Trophoblast cell (in vitro differentiated cells and primary cell): Measurements from ENCODE around the gene PPP1R9B.

ENCODE experiments used
- DNase-seq, 2 donors: peaks; one replicate each; pipeline ENCODE4 v3.0.0-alpha.2; 2016
- H2AFZ ChIP-seq: 2 replicates; pipeline ENCODE4 v1.6.1; 2013; ENCODE audit warnings: low read length, moderate library complexity, mild to moderate bottlenecking; ENCODE audit not compliant: insufficient read depth, poor library complexity
- H2AK5ac ChIP-seq: 2 replicates; pipeline ENCODE4 v1.6.1; 2013; ENCODE audit warnings: mild to moderate bottlenecking, low read length
- H2BK120ac ChIP-seq: 2 replicates; pipeline ENCODE4 v1.6.1; 2013; ENCODE audit warnings: low read length, mild to moderate bottlenecking, moderate library complexity; ENCODE audit not compliant: insufficient read depth, poor library complexity
- H2BK12ac ChIP-seq: 2 replicates; pipeline ENCODE4 v1.6.1; 2013; ENCODE audit warnings: mild to moderate bottlenecking, low read length, moderate library complexity
- H2BK5ac ChIP-seq: 2 replicates; pipeline ENCODE4 v1.6.1; 2013; ENCODE audit warnings: low read length, low read depth, moderate library complexity, mild to moderate bottlenecking; ENCODE audit not compliant: poor library complexity
- H3K14ac ChIP-seq: 2 replicates; pipeline ENCODE4 v1.6.1; 2013; ENCODE audit warnings: mild to moderate bottlenecking, low read length
- H3K18ac ChIP-seq: 2 replicates; pipeline ENCODE4 v1.6.1; 2013; ENCODE audit warnings: mild to moderate bottlenecking, low read length
- H3K23ac ChIP-seq: 2 replicates; pipeline ENCODE4 v1.6.1; 2013; ENCODE audit warnings: low read length
- H3K27ac ChIP-seq: 2 replicates; pipeline ENCODE4 v1.5.1; 2013; ENCODE audit warnings: low read depth, mild to moderate bottlenecking, inconsistent platforms, low read length, moderate library complexity
- H3K27me3 ChIP-seq: 2 replicates; pipeline ENCODE4 v1.6.1; 2013; ENCODE audit warnings: inconsistent platforms, mild to moderate bottlenecking, low read length, moderate library complexity; ENCODE audit not compliant: insufficient read depth
- H3K36me3 ChIP-seq, 2 experiments: 1 replicate in 1 of 2; 2 replicates in 1 of 2; pipeline ENCODE4 v1.6.1; 2013; ENCODE audit warnings: low read length in 2 of 2, mild to moderate bottlenecking in 2 of 2, moderate library complexity in 1 of 2; ENCODE audit not compliant: insufficient read depth in 2 of 2, control insufficient read depth in 1 of 2
- H3K4ac ChIP-seq: 2 replicates; pipeline ENCODE4 v1.6.1; 2013; ENCODE audit warnings: low read depth, mild to moderate bottlenecking, low read length, moderate library complexity
- H3K4me1 ChIP-seq, 2 experiments: 1 replicate in 1 of 2; 2 replicates in 1 of 2; pipeline ENCODE4 v1.6.1; 2013; ENCODE audit warnings: low read length in 2 of 2, mild to moderate bottlenecking in 2 of 2, moderate library complexity in 1 of 2; ENCODE audit not compliant: insufficient read depth in 2 of 2, control insufficient read depth in 1 of 2
- H3K4me2 ChIP-seq: 2 replicates; pipeline ENCODE4 v1.6.1; 2013; ENCODE audit warnings: inconsistent platforms, mild to moderate bottlenecking, low read length, moderate library complexity
- H3K4me3 ChIP-seq: 2 replicates; pipeline ENCODE4 v1.5.1; 2013; ENCODE audit warnings: mild to moderate bottlenecking, low read depth, low read length, inconsistent platforms
- H3K79me1 ChIP-seq: one replicate; pipeline ENCODE4 v1.6.1; 2013; ENCODE audit warnings: low read length
- H3K79me2 ChIP-seq: 2 replicates; pipeline ENCODE4 v1.6.1; 2013; ENCODE audit warnings: low read length, mild to moderate bottlenecking; ENCODE audit not compliant: control insufficient read depth, insufficient read depth, poor library complexity
- H3K9ac ChIP-seq: 2 replicates; pipeline ENCODE4 v1.6.1; 2013; ENCODE audit warnings: mild to moderate bottlenecking, low read length
- H3K9me3 ChIP-seq: 2 replicates; pipeline ENCODE4 v1.6.1; 2013; ENCODE audit warnings: low read depth, mild to moderate bottlenecking, control low read depth, inconsistent platforms, low read length; ENCODE audit not compliant: insufficient read depth
- H4K12ac ChIP-seq: 2 replicates; pipeline ENCODE4 v1.6.1; 2013; ENCODE audit warnings: low read depth, mild to moderate bottlenecking, low read length, moderate library complexity
- H4K8ac ChIP-seq: 2 replicates; pipeline ENCODE4 v1.6.1; 2013; ENCODE audit warnings: low read depth, mild to moderate bottlenecking, low read length, moderate library complexity
- H4K91ac ChIP-seq: one replicate; pipeline ENCODE4 v1.6.1; 2013; ENCODE audit warnings: low read depth, mild to moderate bottlenecking, low read length, moderate library complexity
- WGBS: extraction: QIAGEN DNeasy Blood & Tissue Kit; methylation state at CpG from one replicate; pipeline ENCODE4 v1.1.7; 2013; ENCODE audit warnings: missing lambda C conversion rate; ENCODE audit not compliant: insufficient read length, insufficient coverage; ENCODE audit errors: extremely low coverage; 5-methylcytosine and 5-hydroxymethylcytosine counted together

PPP1R9B gene

GRCh38 chr17:50137042-50137441 lies 13.4 kb downstream of the PPP1R9B start:
- no peak overlapping the region for H2BK120ac ChIP-seq
- no peaks in the 10 kb centered on the region for H3K27me3 ChIP-seq
- no CpG with 5 or more reads among the region's 4 CpGs for WGBS

DNA sequence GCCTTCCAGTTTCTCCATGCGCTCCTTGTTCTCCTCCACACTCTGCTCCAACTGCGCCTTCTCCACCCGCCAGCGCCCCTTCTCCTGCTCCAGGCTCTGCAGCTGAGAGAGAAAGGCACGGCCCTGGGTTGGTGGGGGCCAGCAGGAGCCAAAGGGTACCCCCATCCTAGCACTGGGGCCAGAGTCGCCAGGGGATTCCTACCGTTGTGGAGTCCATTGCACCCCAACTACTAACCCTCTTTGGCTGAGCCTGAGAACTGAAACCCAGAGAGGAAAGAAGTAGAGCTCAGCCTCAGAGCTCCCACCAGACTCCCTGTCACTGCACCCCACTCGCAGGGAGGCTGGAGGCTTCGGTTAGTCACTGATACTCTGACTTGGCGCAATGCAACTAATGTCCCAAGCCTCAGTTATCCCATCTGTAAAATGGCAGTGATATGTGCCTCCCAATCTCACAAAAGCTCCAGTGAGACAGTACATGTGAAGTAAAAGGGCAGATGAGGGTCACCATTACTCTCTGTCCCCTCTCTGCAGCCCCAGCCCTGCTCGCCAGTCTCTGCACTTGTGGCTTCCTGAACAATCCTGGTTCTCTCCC lies 14.3 kb downstream of the PPP1R9B start:
- H3K36me3 ChIP-seq: peaks cover 66% of the 10 kb centered on the region in 2 experiments
- no CpG with 5 or more reads among the region's 11 CpGs for WGBS
- H3K4ac ChIP-seq: no peak overlapping the region
- H3K27me3 ChIP-seq: no peaks in the 10 kb centered on the region
- no peak for DNase-seq
- H3K79me1 ChIP-seq: peaks cover 2% of the 10 kb centered on the region
- no peak overlapping the region for H3K9ac ChIP-seq
- no peak overlapping the region for H2BK120ac ChIP-seq
- no peak overlapping the region for H2AFZ ChIP-seq
- no peak overlapping the region for H3K27ac ChIP-seq
- no peak overlapping the region for H4K91ac ChIP-seq
- H3K79me2 ChIP-seq: no peaks in the 10 kb centered on the region
- H3K4me2 ChIP-seq: no peak overlapping the region
- H4K12ac ChIP-seq: no peak overlapping the region
- no peak overlapping the region for H4K8ac ChIP-seq
- peaks cover 3% of the 10 kb centered on the region for H3K9me3 ChIP-seq
- no peak overlapping the region for H2AK5ac ChIP-seq
- H3K18ac ChIP-seq: no peak overlapping the region
- H3K14ac ChIP-seq: no peak overlapping the region
- peaks cover 8 to 18% of the 10 kb centered on the region in 2 experiments for H3K4me1 ChIP-seq
- no peak overlapping the region for H3K4me3 ChIP-seq
- H2BK12ac ChIP-seq: no peak overlapping the region
- no peak overlapping the region for H3K23ac ChIP-seq
- no peak overlapping the region for H2BK5ac ChIP-seq

More at GRCh38 chr17:50137042-50137441, 13.4 kb downstream of the PPP1R9B start:
- Histone ChIP-seq H2AK5ac (no peak overlapping the region), H3K4ac (no peak overlapping the region), H4K91ac (no peak overlapping the region), H3K4me1 (peaks cover 8 to 18% of the 10 kb centered on the region in 2 experiments), H4K12ac (no peak overlapping the region), H3K36me3 (peaks cover 72 to 73% of the 10 kb centered on the region in 2 experiments), H3K27ac (no peak overlapping the region), H3K9me3 (peaks cover 3% of the 10 kb centered on the region), H3K14ac (no peak overlapping the region), H3K79me1 (peaks cover 2% of the 10 kb centered on the region), H2BK5ac (no peak overlapping the region), H3K79me2 (no peaks in the 10 kb centered on the region), H2BK12ac (no peak overlapping the region), H4K8ac (no peak overlapping the region), H3K4me3 (no peak overlapping the region), H3K9ac (no peak overlapping the region), H3K23ac (no peak overlapping the region), H3K18ac (no peak overlapping the region), H2AFZ (no peak overlapping the region), H3K4me2 (no peak overlapping the region)
- no peak for DNase-seq

DNA sequence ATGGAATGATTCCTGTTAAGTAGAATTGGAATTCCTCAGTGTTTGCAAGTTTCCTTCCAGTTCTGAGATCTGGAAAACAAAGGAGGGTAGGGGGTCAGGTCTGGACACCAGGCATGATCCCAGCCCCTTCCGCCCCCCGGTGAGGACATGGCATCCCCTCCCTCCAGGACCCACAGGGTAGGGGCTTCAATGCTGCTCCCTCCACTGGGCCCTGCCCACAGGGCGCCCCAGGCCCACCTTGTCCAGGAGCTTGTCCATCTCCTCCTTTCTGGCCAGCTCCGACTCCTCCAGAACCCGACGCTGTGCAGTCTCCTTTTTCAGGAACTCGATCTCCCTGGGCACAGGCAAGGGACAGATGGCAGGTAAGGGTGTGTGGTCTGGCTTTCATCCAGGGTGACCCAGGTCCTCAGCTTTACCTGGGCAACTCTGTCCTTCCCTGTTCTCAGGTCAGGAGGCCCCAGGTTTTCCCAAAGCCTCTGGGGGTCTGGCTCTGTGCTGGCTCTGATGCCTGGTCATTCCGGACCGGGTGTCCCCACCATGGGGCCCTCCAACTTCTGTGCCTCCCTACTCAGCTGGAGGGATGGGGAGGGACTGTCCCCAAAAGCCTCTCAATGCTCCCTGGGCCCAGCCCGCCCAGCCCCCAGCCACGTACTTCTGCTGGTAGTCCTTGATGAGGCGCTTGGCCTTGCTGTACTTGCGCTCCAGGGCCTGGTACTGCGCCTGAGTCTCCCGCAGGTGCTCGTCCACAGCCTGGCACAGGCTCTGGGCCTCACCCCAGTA lies 15.0 kb downstream of the PPP1R9B start:
- Histone ChIP-seq H3K27me3 (no peaks in the 10 kb centered on the region), H3K4me3 (no peak overlapping the region), H3K4me2 (no peak overlapping the region), H2BK12ac (no peak overlapping the region), H3K79me1 (peaks cover 2% of the 10 kb centered on the region), H2BK5ac (no peak overlapping the region), H3K14ac (no peak overlapping the region), H4K91ac (no peak overlapping the region), H3K4ac (no peak overlapping the region), H2BK120ac (no peak overlapping the region), H3K36me3 (peaks cover 59% of the 10 kb centered on the region in 2 experiments), H3K4me1 (peaks cover 13 to 24% of the 10 kb centered on the region in 2 experiments), H3K23ac (no peak overlapping the region), H4K8ac (no peak overlapping the region), H3K9ac (no peak overlapping the region), H3K27ac (no peak overlapping the region), H2AFZ (no peak overlapping the region), H3K79me2 (no peaks in the 10 kb centered on the region), H4K12ac (no peak overlapping the region), H3K18ac (no peak overlapping the region), H3K9me3 (no peaks in the 10 kb centered on the region), H2AK5ac (no peak overlapping the region)
- no CpG with 5 or more reads among the region's 16 CpGs for WGBS
- DNase-seq: no peak

DNA sequence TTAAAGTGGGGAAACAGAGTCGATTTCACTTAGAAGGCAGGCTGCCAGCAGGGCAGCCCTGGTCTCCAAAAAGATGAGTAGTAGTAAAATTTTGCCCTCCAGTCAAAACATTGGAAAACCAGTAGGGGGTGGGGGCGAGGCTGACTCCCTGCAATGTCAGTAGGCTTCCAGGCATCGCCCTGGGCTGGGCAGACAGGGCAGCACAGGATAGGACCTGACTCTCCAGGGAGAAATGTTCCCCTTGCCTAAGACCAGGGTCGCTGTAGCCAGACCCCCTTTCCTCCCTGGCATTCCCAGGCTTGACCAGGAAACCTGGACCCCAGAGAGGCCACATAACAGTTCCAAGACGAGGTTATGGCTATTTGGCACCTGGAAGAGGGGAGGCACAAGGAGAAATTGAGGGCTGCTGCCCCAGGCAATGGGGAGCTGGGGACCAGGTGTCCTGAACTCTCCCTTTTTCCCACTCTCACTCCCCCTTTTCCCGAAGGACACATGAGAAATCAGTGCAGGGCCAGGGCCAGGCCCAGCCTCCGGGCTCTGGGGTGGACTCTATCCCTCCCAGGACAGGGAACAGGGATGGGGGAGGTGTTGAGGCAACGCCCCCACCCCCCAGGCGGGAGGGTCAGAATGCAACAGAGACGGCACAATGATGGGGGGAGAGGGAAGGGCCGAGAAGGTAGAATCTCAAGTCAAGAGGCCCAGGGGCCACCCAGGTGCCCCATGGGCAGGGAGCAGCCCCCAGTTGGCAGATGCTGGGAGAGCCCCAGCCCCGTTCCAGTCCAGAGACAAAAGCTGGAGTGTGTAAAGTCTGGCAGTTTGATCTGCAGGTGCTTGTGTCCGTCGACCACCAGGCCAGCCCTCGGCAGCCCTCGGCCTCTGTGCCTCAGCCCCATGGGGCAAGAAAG lies 16.0 kb downstream of the PPP1R9B start:
- no peak overlapping the region for H3K27ac ChIP-seq
- no peak overlapping the region for H2AFZ ChIP-seq
- H2BK12ac ChIP-seq: no peak overlapping the region
- no peak overlapping the region for H2BK5ac ChIP-seq
- H3K79me1 ChIP-seq: peaks cover 6% of the 10 kb centered on the region
- H3K9ac ChIP-seq: no peak overlapping the region
- H2AK5ac ChIP-seq: no peak overlapping the region
- H4K8ac ChIP-seq: no peak overlapping the region
- no peak overlapping the region for H3K4me2 ChIP-seq
- no peak overlapping the region for H3K18ac ChIP-seq
- H3K9me3 ChIP-seq: no peaks in the 10 kb centered on the region
- no peak overlapping the region for H3K14ac ChIP-seq
- H3K23ac ChIP-seq: no peak overlapping the region
- H4K91ac ChIP-seq: no peak overlapping the region
- no peak overlapping the region for H3K4me3 ChIP-seq
- H3K4me1 ChIP-seq: peaks cover 16 to 23% of the 10 kb centered on the region in 2 experiments
- H3K36me3 ChIP-seq: peaks cover 50 to 52% of the 10 kb centered on the region in 2 experiments
- peaks cover 2% of the 10 kb centered on the region for H3K79me2 ChIP-seq
- no peak overlapping the region for H2BK120ac ChIP-seq
- no CpG with 5 or more reads among the region's 16 CpGs for WGBS
- no peak for DNase-seq
- no peak overlapping the region for H4K12ac ChIP-seq
- no peak overlapping the region for H3K4ac ChIP-seq
- H3K27me3 ChIP-seq: no peaks in the 10 kb centered on the region
